Right atrium auricular region (tissue), 2 donors: ENCODE data around the gene HYI. TPM values are rescaled to one million over a fixed set of nuclear protein-coding genes. Genes with fewer than 3 reads are reported as not detected.

ENCODE experiments used
- DNase-seq: peaks from one replicate; pipeline ENCODE4 v3.0.0-alpha.2; 2019; ENCODE audit warnings: low spot score
- H3K27ac ChIP-seq, 2 donors: fragments of 200-600 bp; sonication (generic); 1 replicate in 1 of 2; 2 replicates in 1 of 2; pipeline ENCODE4 v1.5.1; 2016 to 2019
- H3K27me3 ChIP-seq, 2 donors: fragments of 200-600 bp; sonication (generic); one replicate each; pipeline versions ENCODE4 v1.5.1 to v1.6.0; 2017 to 2019
- H3K36me3 ChIP-seq: fragments of 200-600 bp; sonication (generic); one replicate; pipeline ENCODE4 v1.5.1; 2016
- H3K4me1 ChIP-seq, 2 donors: fragments of 200-600 bp; sonication (generic); one replicate each; pipeline versions ENCODE4 v1.5.1 to v1.6.0; 2017 to 2019
- H3K4me3 ChIP-seq, 2 donors: fragments of 200-600 bp; sonication (generic); 1 replicate in 1 of 2; 2 replicates in 1 of 2; pipeline ENCODE4 v1.5.1; 2017 to 2019; ENCODE audit warnings: mild to moderate bottlenecking in 1 of 2, moderate library complexity in 1 of 2
- H3K9me3 ChIP-seq, 2 donors: fragments of 200-600 bp; sonication (generic); one replicate each; pipeline ENCODE4 v1.5.1; 2019
- CTCF ChIP-seq, 2 donors: fragments of 200-600 bp; sonication (generic); IDR thresholded peaks; one replicate each; pipeline ENCODE4 v1.5.1; 2019; ENCODE audit warnings: antibody characterized with exemption in 2 of 2
- total RNA-seq, 2 donors: library from RNA; depleted of rRNA; stranded (reverse); fragments of >200 nt; gene quantifications; one replicate each; pipeline ENCODE4 v1.1.0, GENCODE V29; 2016

The HYI gene
- total RNA-seq, 2 donors from 2014 or later = 17.3 to 23.0 TPM

GRCh38 chr1:43447891-43448708, 5.6 kb downstream of the HYI start:
- no peak overlapping the region for H3K4me3 ChIP-seq
- TF ChIP-seq CTCF (IDR thresholded peaks at IDR 0.05) = no peak
- H3K27me3 ChIP-seq = no peaks in the 10 kb centered on the region
- H3K4me1 ChIP-seq = peaks cover 0 to 16% of the 10 kb centered on the region in 2 donors
- H3K27ac ChIP-seq = peak overlapping the region; percentile 42 to 64
- DNase-seq = no peak
- H3K9me3 ChIP-seq = no peaks in the 10 kb centered on the region
- peaks cover 85% of the 10 kb centered on the region for H3K36me3 ChIP-seq

- DNase-seq = no peak
- Histone ChIP-seq H3K27ac (no peak overlapping the region), H3K9me3 (no peaks in the 10 kb centered on the region), H3K27me3 (no peaks in the 10 kb centered on the region), H3K4me1 (peaks cover 0 to 11% of the 10 kb centered on the region in 2 donors), H3K36me3 (peaks cover 95% of the 10 kb centered on the region), H3K4me3 (no peak overlapping the region)
- TF ChIP-seq CTCF (IDR thresholded peaks at IDR 0.05) = no peak
Measured at GRCh38 chr1:43446881-43447835, 6.6 kb downstream of the HYI start.

- Histone ChIP-seq H3K36me3 (peaks cover 99% of the 10 kb centered on the region), H3K9me3 (no peaks in the 10 kb centered on the region)
Measured at GRCh38 chr1:43446388-43446740, 7.4 kb downstream of the HYI start.

GRCh38 chr1:43445606-43446387, 7.9 kb downstream of the HYI start:
- no peak for TF ChIP-seq CTCF (IDR thresholded peaks at IDR 0.05)
- Histone ChIP-seq H3K4me1 (peaks cover 0 to 11% of the 10 kb centered on the region in 2 donors), H3K27ac (no peak overlapping the region), H3K4me3 (no peak overlapping the region), H3K9me3 (no peaks in the 10 kb centered on the region), H3K27me3 (no peaks in the 10 kb centered on the region), H3K36me3 (peaks cover 99% of the 10 kb centered on the region)
- DNase-seq = no peak

More at GRCh38 chr1:43446388-43446740, 7.4 kb downstream of the HYI start:
- no peak for DNase-seq
- Histone ChIP-seq H3K27ac (no peak overlapping the region), H3K4me3 (no peak overlapping the region), H3K4me1 (peaks cover 0 to 11% of the 10 kb centered on the region in 2 donors), H3K27me3 (no peaks in the 10 kb centered on the region)
- no peak for TF ChIP-seq CTCF (IDR thresholded peaks at IDR 0.05)

GRCh38 chr1:43444836-43445235, 8.9 kb downstream of the HYI start:
- Histone ChIP-seq H3K27me3 (no peaks in the 10 kb centered on the region), H3K9me3 (no peaks in the 10 kb centered on the region), H3K36me3 (peaks cover 99% of the 10 kb centered on the region), H3K4me1 (peaks cover 0 to 11% of the 10 kb centered on the region in 2 donors), H3K27ac (no peak overlapping the region), H3K4me3 (no peak overlapping the region)
- no peak for TF ChIP-seq CTCF (IDR thresholded peaks at IDR 0.05)
- DNase-seq = no peak
